Endometrial microvascular endothelial cells (primary cell): ENCODE measurements around the gene TOP2B. TPM values are rescaled to one million over a fixed set of nuclear protein-coding genes. Genes with fewer than 3 reads are reported as not detected.

Source experiments
- in situ Hi-C: cut with HindIII; loops from 2 replicates; pipeline ENCODE4 v1.10.0; 2017; ENCODE audit warnings: low sequenced_read_pairs, low pct_unique_long_range_greater_than_20kb; ENCODE audit errors: inconsistent ontology term
- total RNA-seq: library from RNA; depleted of rRNA; stranded (reverse); fragments of >200 nt; gene quantifications from one replicate; pipeline ENCODE4 v1.2.3, GENCODE V29; 2015; ENCODE audit errors: inconsistent ontology term

The TOP2B gene
- total RNA-seq, 1 donor from 2014 or later, result 70.4 TPM

GRCh38 chr3:25587526-25587925 lies 77.2 kb downstream of the TOP2B start:
- in situ Hi-C loops, result loop anchor here (25.0 kb wide), 1 partner anchor 150 kb away; the partner anchor contains the start of gene RARB

GRCh38 chr3:25587094-25587493 lies 77.6 kb downstream of the TOP2B start:
- in situ Hi-C loops, result loop anchor here (25.0 kb wide), 1 partner anchor 150 kb away; the partner anchor contains the start of gene RARB

GRCh38 chr3:25586553-25586952 lies 78.2 kb downstream of the TOP2B start:
- in situ Hi-C loops, result loop anchor here (25.0 kb wide), 1 partner anchor 149 kb away; the partner anchor contains the start of gene RARB

- in situ Hi-C loops, result loop anchor here (25.0 kb wide), 1 partner anchor 149 kb away; the partner anchor contains the start of gene RARB
Observed at GRCh38 chr3:25586167-25586505, 78.6 kb downstream of the TOP2B start.

GRCh38 chr3:25585361-25586166 lies 79.1 kb downstream of the TOP2B start:
- in situ Hi-C loops, result loop anchor here (25.0 kb wide), 1 partner anchor 148 kb away; the partner anchor contains the start of gene RARB

- in situ Hi-C loops, result loop anchor here (25.0 kb wide), 1 partner anchor 147 kb away; the partner anchor contains the start of gene RARB
Observed at GRCh38 chr3:25584011-25584789, 80.5 kb downstream of the TOP2B start.

- in situ Hi-C loops, result loop anchor here (25.0 kb wide), 1 partner anchor 146 kb away; the partner anchor contains the start of gene RARB
Observed at GRCh38 chr3:25583343-25583742, 81.4 kb downstream of the TOP2B start.

GRCh38 chr3:25582242-25582641 lies 82.5 kb downstream of the TOP2B start:
- in situ Hi-C loops, result loop anchor here (25.0 kb wide), 1 partner anchor 145 kb away; the partner anchor contains the start of gene RARB

- in situ Hi-C loops, result loop anchor here (25.0 kb wide), 1 partner anchor 145 kb away; the partner anchor contains the start of gene RARB
Observed at GRCh38 chr3:25581823-25582222, 82.9 kb downstream of the TOP2B start.

GRCh38 chr3:25581335-25581734 lies 83.4 kb downstream of the TOP2B start:
- in situ Hi-C loops, result loop anchor here (25.0 kb wide), 1 partner anchor 144 kb away; the partner anchor contains the start of gene RARB

GRCh38 chr3:25580534-25580933 lies 84.2 kb downstream of the TOP2B start:
- in situ Hi-C loops, result loop anchor here (25.0 kb wide), 1 partner anchor 143 kb away; the partner anchor contains the start of gene RARB

- in situ Hi-C loops, result loop anchor here (25.0 kb wide), 1 partner anchor 141 kb away; the partner anchor contains the start of gene RARB
Observed at GRCh38 chr3:25578059-25578458, 86.6 kb downstream of the TOP2B start.

GRCh38 chr3:25576831-25577454 lies 87.8 kb downstream of the TOP2B start:
- in situ Hi-C loops, result loop anchor here (25.0 kb wide), 1 partner anchor 140 kb away; the partner anchor contains the start of gene RARB

- in situ Hi-C loops, result loop anchor here (25.0 kb wide), 1 partner anchor 139 kb away; the partner anchor contains the start of gene RARB
Observed at GRCh38 chr3:25576146-25576545, 88.6 kb downstream of the TOP2B start.

GRCh38 chr3:25575001-25575400 lies 89.7 kb downstream of the TOP2B start:
- in situ Hi-C loops, result loop anchor here (25.0 kb wide), 1 partner anchor 138 kb away; the partner anchor contains the start of gene RARB

GRCh38 chr3:25574172-25574765 lies 90.4 kb downstream of the TOP2B start:
- in situ Hi-C loops, result no loop called here

- in situ Hi-C loops, result no loop called here
Observed at GRCh38 chr3:25573386-25574171, 91.1 kb downstream of the TOP2B start.
